Body of pancreas (tissue), 4 donors: ENCODE results near the gene NRP2. TPM values are rescaled to one million over a fixed set of nuclear protein-coding genes. Genes with fewer than 3 reads are reported as not detected.

ENCODE experiments used
- ATAC-seq: fragments of 150-250 bp; one replicate; pipeline ENCODE4 v1.9.1; 2016
- DNase-seq, 4 donors: peaks; one replicate each; pipeline ENCODE4 v3.0.0-alpha.2; 2019
- H3K27ac ChIP-seq, 4 donors: fragments of 200-600 bp; sonication (generic); 1 replicate in 3 of 4; 2 replicates in 1 of 4; pipeline versions ENCODE4 v1.5.1 to v1.6.1; 2016 to 2019; ENCODE audit warnings: mild to moderate bottlenecking in 1 of 4, mixed read lengths in 1 of 4, moderate library complexity in 1 of 4
- H3K27me3 ChIP-seq, 2 donors: fragments of 200-600 bp; sonication (generic); one replicate each; pipeline ENCODE4 v1.6.0; 2016; ENCODE audit warnings: mild to moderate bottlenecking in 1 of 2
- H3K36me3 ChIP-seq, 2 donors: fragments of 200-600 bp; sonication (generic); replicated peaks in 1 of 2; 2 replicates each; pipeline ENCODE4 v1.5.1; 2016; ENCODE audit warnings: low read depth in 2 of 2; ENCODE audit not compliant: insufficient read depth in 1 of 2
- H3K4me1 ChIP-seq: fragments of 200-600 bp; sonication (generic); one replicate; pipeline ENCODE4 v1.6.0; 2016
- H3K4me3 ChIP-seq, 2 donors: fragments of 200-600 bp; sonication (generic); 1 replicate in 1 of 2; 2 replicates in 1 of 2; pipeline ENCODE4 v1.5.1; 2016 to 2019
- H3K9me3 ChIP-seq, 3 donors: fragments of 200-600 bp; sonication (generic); 1 replicate in 2 of 3; 2 replicates in 1 of 3; pipeline ENCODE4 v1.5.1; 2016
- POLR2A ChIP-seq, 3 donors: fragments of 450-650 bp; IDR thresholded peaks; one replicate each; pipeline ENCODE4 v1.6.1; 2016; ENCODE audit warnings: antibody characterized with exemption in 3 of 3, mild to moderate bottlenecking in 2 of 3
- WGBS, 2 donors: methylation state at CpG; one replicate each; pipeline ENCODE4 v1.1.5; 2017; 5-methylcytosine and 5-hydroxymethylcytosine counted together
- intact Hi-C: fragments of 100-400 bp; cut with DNase I; formaldehyde crosslinking; loops from one replicate; pipeline ENCODE4 v1.15.1; 2023
- total RNA-seq, 2 donors: library from RNA; depleted of rRNA; stranded (reverse); fragments of >200 nt; gene quantifications; one replicate each; pipeline ENCODE4 v1.1.0, GENCODE V29; 2016
- TF ChIP-seq, protein P1 (sequence below), 7 experiments: fragments of 450-650 bp in 4 of 7; fragments of 200-600 bp in 3 of 7; sonication (generic) in 3 of 7; IDR thresholded peaks; one replicate each; pipeline ENCODE4 v1.5.1; 2016 to 2019; ENCODE audit warnings: antibody characterized with exemption in 7 of 7

Gene NRP2
- total RNA-seq, 2 donors from 2014 or later: 5.7 to 7.6 TPM

DNA sequence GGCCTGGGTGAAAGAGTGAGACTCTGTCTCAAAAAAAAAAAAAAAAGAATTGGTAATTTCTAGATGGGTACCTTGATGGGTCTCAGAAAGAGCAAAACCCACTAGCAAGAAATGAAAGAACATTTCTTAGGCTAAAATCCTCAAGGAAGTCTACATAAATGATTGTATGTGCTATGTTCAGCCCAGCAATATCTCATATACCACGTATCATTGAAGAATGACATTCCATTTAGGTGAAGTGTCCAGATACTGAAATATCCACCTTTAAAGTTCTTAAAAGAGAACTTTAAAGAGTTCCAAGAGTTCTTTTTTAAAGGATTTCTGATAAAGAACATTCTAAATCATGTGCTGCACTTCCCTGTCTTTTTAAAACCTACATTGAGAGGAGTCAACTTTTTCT, 19.2 kb downstream of the NRP2 start:
- Histone ChIP-seq H3K27me3 (no peaks in the 10 kb centered on the region), H3K9me3 (no peaks in the 10 kb centered on the region), H3K4me3 (no peak overlapping the region), H3K4me1 (peaks cover 7% of the 10 kb centered on the region), H3K36me3 (no peaks in the 10 kb centered on the region), H3K27ac (peak overlapping the region in 1 of 4 donors; percentile 56)
- DNase-seq (no peak), ATAC-seq (no peak)
- TF ChIP-seq, protein P1, sequence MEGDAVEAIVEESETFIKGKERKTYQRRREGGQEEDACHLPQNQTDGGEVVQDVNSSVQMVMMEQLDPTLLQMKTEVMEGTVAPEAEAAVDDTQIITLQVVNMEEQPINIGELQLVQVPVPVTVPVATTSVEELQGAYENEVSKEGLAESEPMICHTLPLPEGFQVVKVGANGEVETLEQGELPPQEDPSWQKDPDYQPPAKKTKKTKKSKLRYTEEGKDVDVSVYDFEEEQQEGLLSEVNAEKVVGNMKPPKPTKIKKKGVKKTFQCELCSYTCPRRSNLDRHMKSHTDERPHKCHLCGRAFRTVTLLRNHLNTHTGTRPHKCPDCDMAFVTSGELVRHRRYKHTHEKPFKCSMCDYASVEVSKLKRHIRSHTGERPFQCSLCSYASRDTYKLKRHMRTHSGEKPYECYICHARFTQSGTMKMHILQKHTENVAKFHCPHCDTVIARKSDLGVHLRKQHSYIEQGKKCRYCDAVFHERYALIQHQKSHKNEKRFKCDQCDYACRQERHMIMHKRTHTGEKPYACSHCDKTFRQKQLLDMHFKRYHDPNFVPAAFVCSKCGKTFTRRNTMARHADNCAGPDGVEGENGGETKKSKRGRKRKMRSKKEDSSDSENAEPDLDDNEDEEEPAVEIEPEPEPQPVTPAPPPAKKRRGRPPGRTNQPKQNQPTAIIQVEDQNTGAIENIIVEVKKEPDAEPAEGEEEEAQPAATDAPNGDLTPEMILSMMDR (IDR thresholded peaks at IDR 0.05): no peak
- TF ChIP-seq POLR2A (IDR thresholded peaks at IDR 0.05): no peak
- intact Hi-C loops: no loop called here
- WGBS, 2 donors: 88 to 89% methylated on average over 1 of the region's 1 CpG

DNA sequence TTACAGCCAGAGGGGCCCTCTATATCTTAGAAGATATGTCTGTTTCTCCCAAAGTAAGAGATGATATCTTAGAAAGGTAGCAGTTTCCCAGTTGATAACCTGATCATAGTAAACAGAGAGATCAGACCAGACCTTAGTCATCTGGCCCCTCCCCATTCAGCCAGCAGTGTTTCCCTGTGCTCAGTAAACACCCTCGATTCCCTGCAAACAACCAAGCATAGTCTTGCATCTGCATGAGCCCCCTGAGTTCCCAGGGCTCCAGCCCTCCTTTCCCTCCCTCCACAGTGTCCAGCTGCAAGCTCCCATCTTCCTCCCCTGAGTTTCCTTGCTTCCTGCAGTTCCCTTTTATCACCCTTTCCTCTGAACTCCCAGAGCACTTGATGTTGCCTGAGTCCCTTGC, 20.3 kb downstream of the NRP2 start:
- intact Hi-C loops: no loop called here
- ATAC-seq (no peak), DNase-seq (no peak)
- H3K9me3 ChIP-seq: no peaks in the 10 kb centered on the region
- no peaks in the 10 kb centered on the region for H3K27me3 ChIP-seq
- WGBS, 2 donors: 38 to 40% methylated on average over 1 of the region's 1 CpG
- H3K4me3 ChIP-seq: no peak overlapping the region
- H3K36me3 ChIP-seq: no peaks in the 10 kb centered on the region
- H3K27ac ChIP-seq: no peak overlapping the region
- H3K4me1 ChIP-seq: peaks cover 7% of the 10 kb centered on the region
- no peak for TF ChIP-seq POLR2A (IDR thresholded peaks at IDR 0.05)
- TF ChIP-seq, protein P1 (IDR thresholded peaks at IDR 0.05): no peak

GRCh38 chr2:205703471-205704126, 21.3 kb downstream of the NRP2 start:
- H3K4me1 ChIP-seq: peaks cover 7% of the 10 kb centered on the region
- no peak overlapping the region for H3K4me3 ChIP-seq
- no peak for ATAC-seq
- H3K27me3 ChIP-seq: no peaks in the 10 kb centered on the region
- no peak for DNase-seq
- no peaks in the 10 kb centered on the region for H3K9me3 ChIP-seq
- TF ChIP-seq, protein P1 (IDR thresholded peaks at IDR 0.05): no peak
- no peak for TF ChIP-seq POLR2A (IDR thresholded peaks at IDR 0.05)
- 70 to 77% methylated on average over 8 of the region's 8 CpGs for WGBS, 2 donors
- no peaks in the 10 kb centered on the region for H3K36me3 ChIP-seq
- intact Hi-C loops: no loop called here
- no peak overlapping the region for H3K27ac ChIP-seq

DNA sequence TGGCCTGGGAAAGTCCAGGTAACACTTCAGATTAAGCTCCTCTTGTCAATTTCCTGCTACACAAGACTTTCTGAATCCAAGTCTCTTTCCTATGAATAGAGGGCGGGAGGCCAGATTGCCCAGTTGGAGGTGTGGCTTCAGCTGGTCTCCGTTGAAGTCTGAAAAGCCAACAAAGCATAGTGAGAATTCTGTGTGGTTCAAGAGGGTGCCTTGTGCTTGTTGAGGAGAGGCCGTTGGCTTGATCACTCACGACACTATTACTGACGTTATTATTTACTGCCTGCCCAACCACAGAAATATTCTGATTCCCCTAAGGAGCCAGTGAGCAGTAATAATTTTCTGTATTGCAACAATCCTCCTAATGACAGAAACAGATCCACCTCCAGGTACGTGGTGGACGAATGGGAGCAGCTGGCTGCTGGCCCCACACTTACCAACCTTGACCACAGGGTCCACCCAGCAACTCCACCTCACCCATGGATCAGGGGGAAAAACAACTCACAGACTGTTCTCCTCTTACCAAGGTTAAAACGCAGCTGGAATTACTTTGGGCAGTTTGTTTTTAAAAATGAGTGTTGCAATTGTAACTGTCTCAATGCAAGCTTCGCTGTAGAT, 21.9 kb downstream of the NRP2 start:
- TF ChIP-seq, protein P1 (IDR thresholded peaks at IDR 0.05): no peak
- no peak for TF ChIP-seq POLR2A (IDR thresholded peaks at IDR 0.05)
- ATAC-seq (no peak), DNase-seq (peak in 2 of 4 donors; percentile 43 to 54)
- intact Hi-C loops: no loop called here
- Histone ChIP-seq H3K4me3 (no peak overlapping the region), H3K4me1 (peaks cover 7% of the 10 kb centered on the region), H3K27me3 (no peaks in the 10 kb centered on the region), H3K9me3 (no peaks in the 10 kb centered on the region), H3K27ac (no peak overlapping the region), H3K36me3 (no peaks in the 10 kb centered on the region)
- 46 to 54% methylated on average over 9 of the region's 9 CpGs for WGBS, 2 donors
